H9 (cell line): Measurements from ENCODE around the gene TMTC1. TPM values are rescaled to one million over a fixed set of nuclear protein-coding genes. Genes with fewer than 3 reads are reported as not detected.

Experiments
- DNase-seq: peaks from one replicate; pipeline ENCODE4 v3.0.0-alpha.2; 2017
- H2AFZ ChIP-seq: one replicate; pipeline ENCODE4 v1.6.1; 2013; ENCODE audit warnings: mild to moderate bottlenecking, low read length, control low read depth, moderate library complexity
- H2AK5ac ChIP-seq: 2 replicates; pipeline ENCODE4 v1.6.1; 2013; ENCODE audit warnings: low read length, control low read depth, mixed read lengths; ENCODE audit not compliant: insufficient read length
- H2BK120ac ChIP-seq: one replicate; pipeline ENCODE4 v1.6.1; 2013; ENCODE audit warnings: low read depth, mild to moderate bottlenecking, low read length, control low read depth, inconsistent platforms; ENCODE audit not compliant: poor library complexity, severe bottlenecking
- H2BK12ac ChIP-seq: 2 replicates; pipeline ENCODE4 v1.6.1; 2013; ENCODE audit warnings: low read length, control low read depth, mixed read lengths, low read depth; ENCODE audit not compliant: insufficient read length
- H2BK15ac ChIP-seq: 2 replicates; pipeline ENCODE4 v1.6.1; 2013; ENCODE audit warnings: low read depth, low read length, control low read depth
- H2BK20ac ChIP-seq: one replicate; pipeline ENCODE4 v1.6.1; 2013; ENCODE audit warnings: low read depth, mild to moderate bottlenecking, low read length, control low read depth, inconsistent platforms; ENCODE audit not compliant: poor library complexity, severe bottlenecking
- H2BK5ac ChIP-seq: 2 replicates; pipeline ENCODE4 v1.6.1; 2013; ENCODE audit warnings: low read length, control low read depth, mixed read lengths; ENCODE audit not compliant: insufficient read length
- H3K14ac ChIP-seq: 2 replicates; pipeline ENCODE4 v1.6.1; 2013; ENCODE audit warnings: low read length, control low read depth; ENCODE audit not compliant: insufficient read depth
- H3K18ac ChIP-seq: 2 replicates; pipeline ENCODE4 v1.6.1; 2013; ENCODE audit warnings: low read depth, mild to moderate bottlenecking, mixed read lengths, low read length, control low read depth; ENCODE audit not compliant: insufficient read length
- H3K23ac ChIP-seq: 2 replicates; pipeline ENCODE4 v1.6.1; 2013; ENCODE audit warnings: low read length, control low read depth, mixed read lengths, low read depth; ENCODE audit not compliant: insufficient read length
- H3K23me2 ChIP-seq: 2 replicates; pipeline ENCODE4 v1.6.1; 2013; ENCODE audit warnings: low read depth, mild to moderate bottlenecking, mixed read lengths, low read length, control low read depth; ENCODE audit not compliant: insufficient read length, poor library complexity, severe bottlenecking
- H3K27ac ChIP-seq: 2 replicates; pipeline ENCODE4 v1.5.1; 2013; ENCODE audit warnings: low read length, control low read depth, mixed read lengths, low read depth; ENCODE audit not compliant: insufficient read length
- H3K27me3 ChIP-seq: 2 replicates; pipeline ENCODE4 v1.6.1; 2013; ENCODE audit warnings: low read length, control low read depth, inconsistent platforms; ENCODE audit not compliant: insufficient read depth
- H3K4ac ChIP-seq: 2 replicates; pipeline ENCODE4 v1.6.1; 2013; ENCODE audit warnings: low read depth, mild to moderate bottlenecking, control low read depth, inconsistent platforms, low read length, moderate library complexity
- H3K4me1 ChIP-seq: 2 replicates; pipeline ENCODE4 v1.6.1; 2013; ENCODE audit warnings: low read length, control low read depth, inconsistent platforms; ENCODE audit not compliant: insufficient read depth
- H3K4me2 ChIP-seq: 2 replicates; pipeline ENCODE4 v1.6.1; 2013; ENCODE audit warnings: low read length, control low read depth, mixed read lengths; ENCODE audit not compliant: insufficient read length, insufficient read depth
- H3K56ac ChIP-seq: 2 replicates; pipeline ENCODE4 v1.6.1; 2013; ENCODE audit warnings: low read depth, mild to moderate bottlenecking, mixed read lengths, low read length, control low read depth; ENCODE audit not compliant: insufficient read length
- H3K79me1 ChIP-seq: 2 replicates; pipeline ENCODE4 v1.6.1; 2013; ENCODE audit warnings: low read depth, mild to moderate bottlenecking, moderate library complexity, low read length, control low read depth, inconsistent platforms; ENCODE audit not compliant: insufficient read depth, poor library complexity, severe bottlenecking
- H3K79me2 ChIP-seq: 2 replicates; pipeline ENCODE4 v1.6.1; 2013; ENCODE audit warnings: low read length, control low read depth, inconsistent platforms; ENCODE audit not compliant: insufficient read depth
- H3K9ac ChIP-seq: 2 replicates; pipeline ENCODE4 v1.6.1; 2013; ENCODE audit warnings: low read length, control low read depth, mixed read lengths; ENCODE audit not compliant: insufficient read length; ENCODE audit errors: extremely low read depth
- H3K9me3 ChIP-seq: one replicate; pipeline ENCODE4 v1.6.1; 2013; ENCODE audit warnings: low read depth, low read length, inconsistent platforms; ENCODE audit not compliant: control insufficient read depth
- H3T11ph ChIP-seq: one replicate; pipeline ENCODE4 v1.6.1; 2013; ENCODE audit warnings: mild to moderate bottlenecking, low read length, control low read depth, inconsistent platforms
- H4K20me1 ChIP-seq: one replicate; pipeline ENCODE4 v1.6.1; 2013; ENCODE audit not compliant: control insufficient read depth, insufficient read length, insufficient read depth
- H4K5ac ChIP-seq: 2 replicates; pipeline ENCODE4 v1.6.1; 2013; ENCODE audit warnings: low read depth, mild to moderate bottlenecking, mixed read lengths, low read length, control low read depth; ENCODE audit not compliant: insufficient read length
- H4K8ac ChIP-seq: replicated peaks from 2 replicates; pipeline ENCODE4 v1.6.1; 2013; ENCODE audit warnings: low read length, control low read depth, mixed read lengths, low read depth; ENCODE audit not compliant: insufficient read length
- H4K91ac ChIP-seq: 2 replicates; pipeline ENCODE4 v1.6.1; 2013; ENCODE audit warnings: low read depth, mild to moderate bottlenecking, moderate library complexity, mixed read lengths, low read length, control low read depth; ENCODE audit not compliant: insufficient read length
- H3K27ac Mint-ChIP-seq, 3 experiments: 2 replicates in 2 of 3; 3 replicates in 1 of 3; pipeline ENCODE4 v1.8.0; 2020 to 2021; ENCODE audit warnings: mixed read lengths in 3 of 3, mild to moderate bottlenecking in 1 of 3, moderate library complexity in 1 of 3
- H3K27me3 Mint-ChIP-seq: 2 replicates; pipeline ENCODE4 v1.8.0; 2021; ENCODE audit warnings: low read depth, mild to moderate bottlenecking, moderate library complexity, mixed read lengths
- H3K36me3 Mint-ChIP-seq, 3 experiments: 2 replicates in 2 of 3; 3 replicates in 1 of 3; pipeline ENCODE4 v1.8.0; 2020 to 2021; ENCODE audit warnings: low read depth in 3 of 3, mixed read lengths in 3 of 3; ENCODE audit not compliant: insufficient read depth in 1 of 3
- H3K4me1 Mint-ChIP-seq, 2 experiments: 2 replicates each; pipeline ENCODE4 v1.8.0; 2020; ENCODE audit warnings: mixed read lengths in 2 of 2
- H3K4me3 Mint-ChIP-seq, 2 experiments: 2 replicates in 1 of 2; 3 replicates in 1 of 2; pipeline ENCODE4 v1.8.0; 2020 to 2021; ENCODE audit warnings: mild to moderate bottlenecking in 2 of 2, mixed read lengths in 2 of 2, moderate library complexity in 1 of 2
- H3K9me3 Mint-ChIP-seq, 2 experiments: 2 replicates in 1 of 2; 3 replicates in 1 of 2; pipeline ENCODE4 v1.8.0; 2020; ENCODE audit warnings: mild to moderate bottlenecking in 2 of 2, mixed read lengths in 2 of 2, moderate library complexity in 1 of 2
- CTCF ChIP-seq: fragments of 200-600 bp; sonication (generic); conservative IDR thresholded peaks from 3 replicates; pipeline ENCODE4 v1.8.0; 2021; ENCODE audit warnings: antibody characterized with exemption, mild to moderate bottlenecking
- WGBS: extraction: QIAGEN DNeasy Blood & Tissue Kit; methylation state at CpG from one replicate; pipeline ENCODE4 v1.1.7; 2013; ENCODE audit warnings: missing lambda C conversion rate, low lambda C conversion rate, mixed read lengths; ENCODE audit not compliant: insufficient read length; ENCODE audit errors: extremely low coverage; 5-methylcytosine and 5-hydroxymethylcytosine counted together
- total RNA-seq: library from RNA; stranded (reverse); gene quantifications from 2 replicates; pipeline ENCODE4 v1.2.1, GENCODE V29; 2021

Gene TMTC1
- total RNA-seq, 1 experiment from 2014 or later: 16.1 TPM

DNA sequence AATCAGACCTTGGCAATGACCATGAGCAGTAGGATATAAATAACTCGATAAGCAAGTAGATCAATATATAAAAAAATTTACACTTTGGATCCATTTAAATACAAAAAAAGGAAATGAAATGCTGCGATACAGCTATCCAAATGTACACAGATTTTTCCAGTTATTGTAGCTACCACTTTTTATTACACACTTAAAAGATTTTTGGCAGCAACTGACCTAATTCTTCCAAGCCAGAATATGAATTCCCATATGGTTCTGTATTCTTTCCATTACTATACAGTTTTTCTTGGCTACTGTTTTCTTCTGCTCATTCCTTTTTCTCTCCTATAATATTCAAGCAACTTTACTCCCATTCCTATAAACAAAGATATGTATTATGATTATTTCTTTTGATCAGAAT, 52.2 kb downstream of the TMTC1 start:
- Histone ChIP-seq H3K79me2 (no peaks in the 10 kb centered on the region), H4K20me1 (no peaks in the 10 kb centered on the region), H2BK12ac (no peak overlapping the region), H2AFZ (no peak overlapping the region), H2BK15ac (no peak overlapping the region), H3K4me1 (no peaks in the 10 kb centered on the region; the same call in 1 of the 2 replicates), H3K18ac (no peak overlapping the region), H3K56ac (no peak overlapping the region), H2AK5ac (no peak overlapping the region), H3T11ph (no peak overlapping the region), H2BK20ac (no peak overlapping the region), H2BK5ac (no peak overlapping the region), H3K9ac (no peak overlapping the region), H2BK120ac (no peak overlapping the region), H4K8ac (no peak overlapping the region), H3K23me2 (no peaks in the 10 kb centered on the region), H4K91ac (no peak overlapping the region), H3K27me3 (no peaks in the 10 kb centered on the region), H3K23ac (no peak overlapping the region), H3K4ac (no peak overlapping the region), H3K27ac (no peak overlapping the region), H3K14ac (no peak overlapping the region), H3K9me3 (no peaks in the 10 kb centered on the region), H3K79me1 (no peaks in the 10 kb centered on the region), H3K4me2 (no peak overlapping the region), H4K5ac (no peak overlapping the region)
- no peak for DNase-seq
- Mint-ChIP-seq H3K36me3 (peaks cover 0 to 3% (median 3%) of the 10 kb centered on the region in 3 experiments; a peak in 5 of 7 replicates), H3K27me3 (peaks cover 3% of the 10 kb centered on the region), H3K27ac (no peak overlapping the region; a peak in 1 of 7 replicates), H3K9me3 (no peaks in the 10 kb centered on the region), H3K4me3 (no peak overlapping the region), H3K4me1 (peaks cover 5 to 9% of the 10 kb centered on the region in 2 experiments; a peak in 1 of 4 replicates)
- no peak for TF ChIP-seq CTCF
- no CpG with 5 or more reads among the region's 2 CpGs for WGBS
